MCF 10A (cell line): ENCODE results near the gene SLC25A19. TPM values are rescaled to one million over a fixed set of nuclear protein-coding genes. Genes with fewer than 3 reads are reported as not detected.
A peak's percentile ranks its signal among the peaks of the same experiment; 100 is the strongest.

Experiments used
- BruUV-seq: library from RNA; stranded (reverse); fragments of 400-500 nt; replicated peaks from 2 replicates; lab custom pipeline; 2021; lab: Mats Ljungman, UMichigan
- CTCF ChIA-PET: fragments of 300-600 bp; sonication (Branson Sonifier 250); formaldehyde crosslinking; extraction: SDS; loops from one replicate; lab custom pipeline; 2021; ENCODE audit warnings: antibody characterized with exemption, inconsistent platforms; lab: Yijun Ruan, JAX
- POLR2A ChIA-PET: fragments of 300-600, 350-650 bp; sonication (Branson Sonifier 250); formaldehyde crosslinking; extraction: SDS; loops from one replicate; lab custom pipeline; 2020; ENCODE audit warnings: antibody characterized with exemption, inconsistent platforms; lab: Yijun Ruan, JAX
- DNase-seq: peaks from one replicate; pipeline ENCODE4 v3.0.0-alpha.2; 2018; ENCODE audit not compliant: unreplicated experiment
- H3K27ac Mint-ChIP-seq: one replicate; pipeline ENCODE4 v1.8.0; 2022; ENCODE audit warnings: mild to moderate bottlenecking, low read depth, mixed read lengths; ENCODE audit not compliant: unreplicated experiment
- H3K27me3 Mint-ChIP-seq: one replicate; pipeline ENCODE4 v1.8.0; 2022; ENCODE audit warnings: mixed read lengths; ENCODE audit not compliant: insufficient read depth, unreplicated experiment
- H3K36me3 Mint-ChIP-seq: one replicate; pipeline ENCODE4 v1.8.0; 2022; ENCODE audit warnings: mild to moderate bottlenecking, moderate library complexity, mixed read lengths; ENCODE audit not compliant: insufficient read depth, unreplicated experiment
- H3K4me1 Mint-ChIP-seq: one replicate; pipeline ENCODE4 v1.8.0; 2022; ENCODE audit warnings: mixed read lengths; ENCODE audit not compliant: insufficient read depth, unreplicated experiment
- H3K4me3 Mint-ChIP-seq: one replicate; pipeline ENCODE4 v1.8.0; 2022; ENCODE audit warnings: mild to moderate bottlenecking, moderate library complexity, mixed read lengths; ENCODE audit not compliant: unreplicated experiment
- H3K9me3 Mint-ChIP-seq: one replicate; pipeline ENCODE4 v1.8.0; 2022; ENCODE audit warnings: mixed read lengths; ENCODE audit not compliant: unreplicated experiment
- intact Hi-C: fragments of 100-400 bp; cut with micrococcal nuclease; formaldehyde crosslinking; loops from 2 replicates; pipeline ENCODE4 v1.14.1; 2022
- total RNA-seq: library from RNA; stranded (reverse); gene quantifications from 2 replicates; pipeline ENCODE4 v1.2.3, GENCODE V29; 2022
- TF ChIP-seq, protein P1 (sequence below): fragments of 200-600 bp; IDR thresholded peaks from one replicate; pipeline ENCODE4 v1.8.0; 2022; ENCODE audit warnings: antibody characterized with exemption, mild to moderate bottlenecking; ENCODE audit not compliant: unreplicated experiment

SLC25A19 gene
- total RNA-seq, 1 experiment from 2014 or later: 22.6 TPM

DNA sequence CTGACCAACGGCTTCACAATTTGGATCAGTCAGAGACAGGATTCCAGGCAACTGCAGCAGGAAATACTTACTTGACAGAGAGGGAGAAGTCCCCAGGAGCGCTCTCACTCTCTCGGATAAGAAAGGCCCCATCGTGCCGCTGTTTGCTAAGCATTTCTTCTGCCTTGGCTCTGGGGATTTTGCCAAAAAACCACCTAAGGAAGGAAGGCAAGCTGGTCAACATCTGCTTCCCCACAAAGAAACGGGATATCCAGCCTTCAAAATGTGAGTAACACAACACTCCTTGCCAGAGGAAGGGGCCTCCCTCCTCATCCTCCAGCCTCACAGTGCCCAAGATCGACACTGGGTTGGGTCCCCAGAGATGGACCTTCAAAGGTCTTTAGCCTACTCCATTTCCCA, 36.6 kb upstream of the SLC25A19 start:
- Mint-ChIP-seq H3K27ac (no peak overlapping the region), H3K9me3 (no peaks in the 10 kb centered on the region), H3K36me3 (peaks cover 46% of the 10 kb centered on the region), H3K4me1 (no peaks in the 10 kb centered on the region), H3K4me3 (no peak overlapping the region), H3K27me3 (no peaks in the 10 kb centered on the region)
- intact Hi-C loops: no loop called here
- TF ChIP-seq, protein P1, sequence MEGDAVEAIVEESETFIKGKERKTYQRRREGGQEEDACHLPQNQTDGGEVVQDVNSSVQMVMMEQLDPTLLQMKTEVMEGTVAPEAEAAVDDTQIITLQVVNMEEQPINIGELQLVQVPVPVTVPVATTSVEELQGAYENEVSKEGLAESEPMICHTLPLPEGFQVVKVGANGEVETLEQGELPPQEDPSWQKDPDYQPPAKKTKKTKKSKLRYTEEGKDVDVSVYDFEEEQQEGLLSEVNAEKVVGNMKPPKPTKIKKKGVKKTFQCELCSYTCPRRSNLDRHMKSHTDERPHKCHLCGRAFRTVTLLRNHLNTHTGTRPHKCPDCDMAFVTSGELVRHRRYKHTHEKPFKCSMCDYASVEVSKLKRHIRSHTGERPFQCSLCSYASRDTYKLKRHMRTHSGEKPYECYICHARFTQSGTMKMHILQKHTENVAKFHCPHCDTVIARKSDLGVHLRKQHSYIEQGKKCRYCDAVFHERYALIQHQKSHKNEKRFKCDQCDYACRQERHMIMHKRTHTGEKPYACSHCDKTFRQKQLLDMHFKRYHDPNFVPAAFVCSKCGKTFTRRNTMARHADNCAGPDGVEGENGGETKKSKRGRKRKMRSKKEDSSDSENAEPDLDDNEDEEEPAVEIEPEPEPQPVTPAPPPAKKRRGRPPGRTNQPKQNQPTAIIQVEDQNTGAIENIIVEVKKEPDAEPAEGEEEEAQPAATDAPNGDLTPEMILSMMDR: no peak
- no peak for DNase-seq
- no TSS peak for BruUV-seq
- POLR2A ChIA-PET: interaction anchor here (1.3 to 3.0 kb wide), 3 partner anchors 67 to 80 kb away, joined by 4 to 11 read pairs (median 7); partner anchors contain the start of gene GRB2
- CTCF ChIA-PET: interaction anchor here (0.6 to 0.9 kb wide), 3 partner anchors 78 to 327 kb away, joined by 3 to 4 read pairs (median 3); no protein-coding TSS in a partner anchor

DNA sequence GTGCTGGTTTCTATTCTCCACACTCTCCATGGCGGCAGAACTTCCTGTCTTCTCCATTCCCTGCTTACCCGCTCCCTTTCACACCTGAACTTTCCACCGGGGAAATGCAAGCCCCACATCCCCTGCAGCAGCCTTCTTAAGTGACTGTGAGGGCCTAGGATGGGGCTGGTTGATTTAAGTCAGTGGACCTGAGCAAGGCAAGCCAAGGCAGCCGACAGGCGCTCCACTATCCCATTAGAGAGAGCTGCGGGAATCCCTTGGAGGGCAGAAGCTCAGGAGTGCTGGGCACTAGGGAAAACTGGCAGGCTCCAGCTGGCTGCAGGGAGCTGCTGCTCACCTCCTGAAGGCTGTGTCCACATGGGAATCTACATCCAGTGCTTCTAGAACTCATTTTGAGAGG, 36.1 kb upstream of the SLC25A19 start:
- Mint-ChIP-seq H3K9me3 (no peaks in the 10 kb centered on the region), H3K4me3 (no peak overlapping the region), H3K27me3 (no peaks in the 10 kb centered on the region), H3K27ac (no peak overlapping the region), H3K4me1 (no peaks in the 10 kb centered on the region), H3K36me3 (peaks cover 50% of the 10 kb centered on the region)
- TF ChIP-seq, protein P1: no peak
- ChIA-PET POLR2A (interaction anchor here (1.3 to 3.0 kb wide), 3 partner anchors 68 to 81 kb away, joined by 4 to 11 read pairs (median 7); partner anchors contain the start of gene GRB2), CTCF (interaction anchor here (0.6 to 0.9 kb wide), 3 partner anchors 50 to 87 kb away, joined by 3 to 4 read pairs (median 3); no protein-coding TSS in a partner anchor)
- no peak for DNase-seq
- BruUV-seq: no TSS peak
- intact Hi-C loops: no loop called here

DNA sequence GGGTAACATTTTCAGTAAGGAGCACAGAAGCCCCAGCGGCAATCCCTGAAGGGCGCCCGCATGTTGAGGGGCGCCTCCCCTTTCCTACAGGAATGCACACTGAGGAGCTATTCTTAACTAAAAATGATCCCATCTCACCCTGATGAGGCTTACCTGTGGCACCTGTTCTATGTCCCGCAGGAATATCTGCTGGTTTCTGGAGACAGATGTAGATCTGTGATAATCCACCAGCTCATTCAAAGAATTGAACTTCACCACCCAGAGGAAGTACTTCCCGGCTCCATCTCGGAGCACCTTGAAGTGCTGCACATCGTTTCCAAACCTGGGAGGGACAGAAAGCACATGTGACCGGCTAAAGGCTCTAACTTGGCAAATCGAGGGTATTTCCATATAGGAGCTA, 32.3 kb upstream of the SLC25A19 start:
- Mint-ChIP-seq H3K4me3 (no peak overlapping the region), H3K4me1 (no peaks in the 10 kb centered on the region), H3K36me3 (peaks cover 69% of the 10 kb centered on the region), H3K27ac (no peak overlapping the region), H3K27me3 (no peaks in the 10 kb centered on the region), H3K9me3 (no peaks in the 10 kb centered on the region)
- ChIA-PET CTCF (interaction anchor here (0.7 to 3.1 kb wide), 14 partner anchors 9 to 208 kb away, joined by 3 to 30 read pairs (median 6); partner anchors contain the start of gene SLC25A19), POLR2A (interaction anchor here (0.6 to 4.0 kb wide), 4 partner anchors 32 to 84 kb away, joined by 4 to 14 read pairs (median 10); partner anchors contain the start of genes GRB2 and SLC25A19)
- TF ChIP-seq, protein P1: no peak
- no peak for DNase-seq
- intact Hi-C loops: no loop called here
- BruUV-seq: no TSS peak

DNA sequence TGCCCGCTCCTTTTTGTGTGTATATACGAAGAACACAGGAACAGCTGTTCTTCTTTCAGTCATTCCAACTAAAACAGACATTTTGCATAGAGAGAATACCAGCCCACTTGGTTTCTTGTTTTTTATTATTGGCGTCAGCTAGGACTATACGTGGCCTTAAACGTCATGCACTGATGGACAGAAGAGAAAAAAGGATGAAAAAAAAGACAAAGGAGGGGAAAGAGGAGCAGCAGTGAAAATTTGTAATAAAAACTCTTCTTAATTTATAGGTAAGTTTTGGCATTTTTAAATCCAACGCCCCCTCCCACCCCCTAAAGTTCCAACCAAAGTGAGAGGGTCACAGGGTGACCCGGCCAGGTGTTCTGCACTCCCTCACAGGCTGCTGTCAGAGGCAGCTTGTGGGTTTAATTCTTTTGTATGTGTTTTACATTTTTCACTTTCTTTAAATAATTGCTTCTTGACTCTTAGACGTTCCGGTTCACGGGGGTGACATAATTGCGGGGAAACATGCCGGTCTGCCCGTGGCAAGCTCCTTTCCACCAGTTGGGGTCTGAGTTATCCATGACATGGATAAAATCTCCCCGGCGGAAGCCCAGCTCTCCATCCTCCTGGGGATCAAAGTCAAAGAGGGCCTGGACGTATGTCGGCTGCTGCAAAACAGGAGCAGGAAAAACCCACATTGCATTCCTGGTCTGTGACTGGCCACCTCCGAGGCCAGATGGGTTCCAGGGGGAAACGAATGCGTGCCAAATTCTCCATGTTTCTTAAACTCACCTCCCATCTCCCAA, 30.9 kb upstream of the SLC25A19 start:
- TF ChIP-seq, protein P1: no peak
- no peaks in the 10 kb centered on the region for H3K27me3 Mint-ChIP-seq
- H3K9me3 Mint-ChIP-seq: no peaks in the 10 kb centered on the region
- H3K4me1 Mint-ChIP-seq: no peaks in the 10 kb centered on the region
- ChIA-PET CTCF (interaction anchor here (0.7 to 1.2 kb wide), 3 partner anchors 74 to 309 kb away, joined by 3 to 7 read pairs (median 7); no protein-coding TSS in a partner anchor), POLR2A (interaction anchor here (0.8 to 4.0 kb wide), 5 partner anchors 12 to 79 kb away, joined by 3 to 12 read pairs (median 4); partner anchors contain the start of gene SLC25A19)
- BruUV-seq: TSS peak; percentile 30
- DNase-seq: no peak
- intact Hi-C loops: no loop called here
- no peak overlapping the region for H3K4me3 Mint-ChIP-seq
- peaks cover 63% of the 10 kb centered on the region for H3K36me3 Mint-ChIP-seq
- H3K27ac Mint-ChIP-seq: no peak overlapping the region
